ENCODE results near the gene BNC2.

- TF ChIP-seq POLR2A (IDR thresholded peaks at IDR 0.05; ENCODE audit: low read length) (no peak), GATA1 (IDR thresholded peaks at IDR 0.05; ENCODE audit: low read depth, low read length) (no peak)
Measured at GRCh38 chr9:16530669-16531642, 339.5 kb downstream of the BNC2 start.
